SKM-1 treated with dmso at 0.1 percent for 144 hours (cell line): Measurements from ENCODE around the gene PIBF1.
"Not testable (repeated sequence)": the region's sequence is repeated elsewhere in the genome, so short reads cannot be mapped to it uniquely, and the experiment has no call there.

Source experiments
- DNase-seq: peaks from one replicate; lab custom pipeline; 2025; ENCODE audit not compliant: unreplicated experiment; lab: John Stamatoyannopoulos, UW

PIBF1 gene

GRCh38 chr13:72781451-72782439 is at the start of gene PIBF1, which contains the start of gene DIS3:
Gene PIBF1, plus strand, starts transcription at chr13:72782133. Its CDS starts 1,337 bp downstream, at chr13:72783470.
Gene DIS3, minus strand, starts transcription at chr13:72781900. Its CDS starts 68 bp downstream, at chr13:72781832.
- peak; percentile 98 for DNase-seq

- no peak for DNase-seq
Measured at GRCh38 chr13:72737033-72737432, 44.9 kb upstream of the PIBF1 start.

- DNase-seq = no peak
Measured at GRCh38 chr13:72740015-72740414, 41.9 kb upstream of the PIBF1 start.

GRCh38 chr13:72745260-72745659 is 36.7 kb upstream of the PIBF1 start:
- DNase-seq = no peak

GRCh38 chr13:72751220-72751619 is 30.7 kb upstream of the PIBF1 start:
- DNase-seq = no peak

- no peak for DNase-seq
Measured at GRCh38 chr13:72754111-72754510, 27.8 kb upstream of the PIBF1 start.

- DNase-seq = no peak
Measured at GRCh38 chr13:72757792-72758535, 24.0 kb upstream of the PIBF1 start.

- DNase-seq = no peak
Measured at GRCh38 chr13:72760189-72760588, 21.7 kb upstream of the PIBF1 start.

GRCh38 chr13:72763411-72763810 is 18.5 kb upstream of the PIBF1 start:
- no peak for DNase-seq

- DNase-seq = no peak
Measured at GRCh38 chr13:72774019-72774418, 7.9 kb upstream of the PIBF1 start.

- DNase-seq = no peak
Measured at GRCh38 chr13:72782717-72783116, 784 bp downstream of the PIBF1 start.

- DNase-seq = not testable (repeated sequence)
Measured at GRCh38 chr13:72784679-72785078, 2.7 kb downstream of the PIBF1 start.

GRCh38 chr13:72788831-72789230 is 6.9 kb downstream of the PIBF1 start:
- DNase-seq = no peak

GRCh38 chr13:72792640-72793039 is 10.7 kb downstream of the PIBF1 start:
- no peak for DNase-seq

GRCh38 chr13:72798817-72799216 is 16.9 kb downstream of the PIBF1 start:
- DNase-seq = no peak

GRCh38 chr13:72804301-72804700 is 22.4 kb downstream of the PIBF1 start:
- DNase-seq = no peak

- peak; percentile 76 for DNase-seq
Measured at GRCh38 chr13:72805676-72806346, 23.9 kb downstream of the PIBF1 start.

GRCh38 chr13:72806514-72806913 is 24.6 kb downstream of the PIBF1 start:
- not testable (repeated sequence) for DNase-seq

GRCh38 chr13:72808917-72809500 is 27.1 kb downstream of the PIBF1 start:
- DNase-seq = no peak

- no peak for DNase-seq
Measured at GRCh38 chr13:72820156-72820897, 38.4 kb downstream of the PIBF1 start.
